SK-N-SH (cell line): ENCODE measurements around the gene TYW1.
"Not testable (repeated sequence)": the region's sequence is repeated elsewhere in the genome, so short reads cannot be mapped to it uniquely, and the experiment has no call there.

Experiments used
- EZH2phosphoT487 ChIP-seq: fragments of 200-600 bp; sonication (generic); IDR thresholded peaks from 2 replicates; pipeline ENCODE4 v1.6.1; 2017; ENCODE audit warnings: low read depth, mixed run types, mild to moderate bottlenecking, antibody characterized with exemption, moderate library complexity, borderline replicate concordance
- GATA2 ChIP-seq: sonication (generic); formaldehyde crosslinking; IDR thresholded peaks from 2 replicates; pipeline ENCODE4 v1.5.0; 2020; ENCODE audit warnings: mild to moderate bottlenecking, missing genetic modification reagents
- MXI1 ChIP-seq: IDR thresholded peaks from 2 replicates; pipeline ENCODE4 v1.6.1; 2012; ENCODE audit warnings: mild to moderate bottlenecking, low read depth, low read length, improper control_type of control experiment
- NFIC ChIP-seq: IDR thresholded peaks from 2 replicates; pipeline ENCODE4 v1.4.0; 2012; ENCODE audit warnings: borderline replicate concordance
- NRF1 ChIP-seq: IDR thresholded peaks from 2 replicates; pipeline ENCODE4 v1.6.1; 2012; ENCODE audit warnings: low read depth, mild to moderate bottlenecking, low read length
- POLR2AphosphoS5 ChIP-seq: IDR thresholded peaks from 2 replicates; pipeline ENCODE4 v1.6.1; 2012; ENCODE audit warnings: low read depth, low read length
- RCOR1 ChIP-seq: fragments of 150-350 bp; IDR thresholded peaks from 2 replicates; pipeline ENCODE4 v1.6.1; 2017; ENCODE audit warnings: antibody characterized with exemption, low read length
- SMC3 ChIP-seq: IDR thresholded peaks from 2 replicates; pipeline ENCODE4 v1.6.1; 2012; ENCODE audit warnings: low read depth, low read length, improper control_type of control experiment
- TEAD4 ChIP-seq: IDR thresholded peaks from 2 replicates; pipeline ENCODE4 v1.4.0; 2012; ENCODE audit warnings: mild to moderate bottlenecking, borderline replicate concordance; ENCODE audit not compliant: insufficient read depth
- TF ChIP-seq, protein P1 (sequence below): fragments of 200-600 bp; sonication (generic); IDR thresholded peaks from 2 replicates; pipeline ENCODE4 v1.6.1; 2017; ENCODE audit warnings: antibody characterized with exemption, mild to moderate bottlenecking, moderate library complexity
- TF ChIP-seq, protein P2 (sequence below): IDR thresholded peaks from 2 replicates; pipeline ENCODE4 v1.4.0; 2012; ENCODE audit warnings: low read depth
- TF ChIP-seq, protein P3 (sequence below): IDR thresholded peaks from 2 replicates; pipeline ENCODE4 v1.6.1; 2012; ENCODE audit warnings: mild to moderate bottlenecking, low read depth, low read length, moderate library complexity
- TF ChIP-seq, protein P4 (sequence below): IDR thresholded peaks from 2 replicates; pipeline ENCODE4 v1.4.0; 2012; ENCODE audit warnings: low read depth, borderline replicate concordance

DNA sequence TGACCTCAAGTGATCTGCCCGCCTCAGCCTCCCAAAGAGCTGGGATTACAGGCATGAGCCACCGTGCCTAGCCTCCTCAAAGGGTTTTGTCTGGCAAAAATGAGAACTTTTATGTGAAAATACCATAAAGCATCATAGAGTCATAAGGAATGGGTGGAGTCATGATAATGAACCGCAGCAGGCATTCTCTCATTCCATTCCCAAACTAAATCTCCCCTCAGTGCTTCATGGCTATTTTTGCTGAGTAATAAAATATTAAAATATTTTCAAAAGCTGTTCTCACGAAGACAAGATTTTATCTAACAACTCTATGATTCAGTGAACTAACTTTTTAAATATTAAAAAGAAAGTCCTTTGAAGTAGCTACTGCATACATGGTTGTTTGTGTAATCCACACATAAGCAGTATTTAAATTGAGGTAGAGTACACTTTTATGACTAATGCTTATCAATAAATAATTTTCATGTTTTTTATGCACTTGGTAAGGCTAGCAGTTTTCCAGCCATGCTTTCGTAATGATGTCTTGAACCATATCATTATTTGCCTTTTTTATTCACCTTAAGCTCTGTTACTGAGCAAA lies 195.6 kb downstream of the TYW1 start:
- TF ChIP-seq, protein P1, sequence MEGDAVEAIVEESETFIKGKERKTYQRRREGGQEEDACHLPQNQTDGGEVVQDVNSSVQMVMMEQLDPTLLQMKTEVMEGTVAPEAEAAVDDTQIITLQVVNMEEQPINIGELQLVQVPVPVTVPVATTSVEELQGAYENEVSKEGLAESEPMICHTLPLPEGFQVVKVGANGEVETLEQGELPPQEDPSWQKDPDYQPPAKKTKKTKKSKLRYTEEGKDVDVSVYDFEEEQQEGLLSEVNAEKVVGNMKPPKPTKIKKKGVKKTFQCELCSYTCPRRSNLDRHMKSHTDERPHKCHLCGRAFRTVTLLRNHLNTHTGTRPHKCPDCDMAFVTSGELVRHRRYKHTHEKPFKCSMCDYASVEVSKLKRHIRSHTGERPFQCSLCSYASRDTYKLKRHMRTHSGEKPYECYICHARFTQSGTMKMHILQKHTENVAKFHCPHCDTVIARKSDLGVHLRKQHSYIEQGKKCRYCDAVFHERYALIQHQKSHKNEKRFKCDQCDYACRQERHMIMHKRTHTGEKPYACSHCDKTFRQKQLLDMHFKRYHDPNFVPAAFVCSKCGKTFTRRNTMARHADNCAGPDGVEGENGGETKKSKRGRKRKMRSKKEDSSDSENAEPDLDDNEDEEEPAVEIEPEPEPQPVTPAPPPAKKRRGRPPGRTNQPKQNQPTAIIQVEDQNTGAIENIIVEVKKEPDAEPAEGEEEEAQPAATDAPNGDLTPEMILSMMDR, result not testable (repeated sequence)
- not testable (repeated sequence) for TF ChIP-seq MXI1, NRF1, SMC3, NFIC, EZH2phosphoT487, RCOR1, POLR2AphosphoS5, GATA2, TEAD4
- TF ChIP-seq, protein P2, sequence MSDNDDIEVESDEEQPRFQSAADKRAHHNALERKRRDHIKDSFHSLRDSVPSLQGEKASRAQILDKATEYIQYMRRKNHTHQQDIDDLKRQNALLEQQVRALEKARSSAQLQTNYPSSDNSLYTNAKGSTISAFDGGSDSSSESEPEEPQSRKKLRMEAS, result not testable (repeated sequence)
- TF ChIP-seq, protein P3, sequence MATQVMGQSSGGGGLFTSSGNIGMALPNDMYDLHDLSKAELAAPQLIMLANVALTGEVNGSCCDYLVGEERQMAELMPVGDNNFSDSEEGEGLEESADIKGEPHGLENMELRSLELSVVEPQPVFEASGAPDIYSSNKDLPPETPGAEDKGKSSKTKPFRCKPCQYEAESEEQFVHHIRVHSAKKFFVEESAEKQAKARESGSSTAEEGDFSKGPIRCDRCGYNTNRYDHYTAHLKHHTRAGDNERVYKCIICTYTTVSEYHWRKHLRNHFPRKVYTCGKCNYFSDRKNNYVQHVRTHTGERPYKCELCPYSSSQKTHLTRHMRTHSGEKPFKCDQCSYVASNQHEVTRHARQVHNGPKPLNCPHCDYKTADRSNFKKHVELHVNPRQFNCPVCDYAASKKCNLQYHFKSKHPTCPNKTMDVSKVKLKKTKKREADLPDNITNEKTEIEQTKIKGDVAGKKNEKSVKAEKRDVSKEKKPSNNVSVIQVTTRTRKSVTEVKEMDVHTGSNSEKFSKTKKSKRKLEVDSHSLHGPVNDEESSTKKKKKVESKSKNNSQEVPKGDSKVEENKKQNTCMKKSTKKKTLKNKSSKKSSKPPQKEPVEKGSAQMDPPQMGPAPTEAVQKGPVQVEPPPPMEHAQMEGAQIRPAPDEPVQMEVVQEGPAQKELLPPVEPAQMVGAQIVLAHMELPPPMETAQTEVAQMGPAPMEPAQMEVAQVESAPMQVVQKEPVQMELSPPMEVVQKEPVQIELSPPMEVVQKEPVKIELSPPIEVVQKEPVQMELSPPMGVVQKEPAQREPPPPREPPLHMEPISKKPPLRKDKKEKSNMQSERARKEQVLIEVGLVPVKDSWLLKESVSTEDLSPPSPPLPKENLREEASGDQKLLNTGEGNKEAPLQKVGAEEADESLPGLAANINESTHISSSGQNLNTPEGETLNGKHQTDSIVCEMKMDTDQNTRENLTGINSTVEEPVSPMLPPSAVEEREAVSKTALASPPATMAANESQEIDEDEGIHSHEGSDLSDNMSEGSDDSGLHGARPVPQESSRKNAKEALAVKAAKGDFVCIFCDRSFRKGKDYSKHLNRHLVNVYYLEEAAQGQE, result not testable (repeated sequence)
- TF ChIP-seq, protein P4, sequence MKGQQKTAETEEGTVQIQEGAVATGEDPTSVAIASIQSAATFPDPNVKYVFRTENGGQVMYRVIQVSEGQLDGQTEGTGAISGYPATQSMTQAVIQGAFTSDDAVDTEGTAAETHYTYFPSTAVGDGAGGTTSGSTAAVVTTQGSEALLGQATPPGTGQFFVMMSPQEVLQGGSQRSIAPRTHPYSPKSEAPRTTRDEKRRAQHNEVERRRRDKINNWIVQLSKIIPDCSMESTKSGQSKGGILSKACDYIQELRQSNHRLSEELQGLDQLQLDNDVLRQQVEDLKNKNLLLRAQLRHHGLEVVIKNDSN, result not testable (repeated sequence)
